B cell (primary cell): ENCODE data around the gene SOX13. TPM values are rescaled to one million over a fixed set of nuclear protein-coding genes. Genes with fewer than 3 reads are reported as not detected.

ENCODE experiments used
- ATAC-seq: fragments of 200-7000 bp; cut with Tn5 transposase; one replicate; pipeline ENCODE4 v1.10.0; 2021; ENCODE audit warnings: low read depth, mild to moderate bottlenecking, moderate number of reproducible peaks, moderate library complexity
- CTCF ChIA-PET: fragments of 350-600 bp; sonication (Branson Sonifier 250); formaldehyde crosslinking; loops from one replicate; lab custom pipeline; 2021; ENCODE audit warnings: antibody characterized with exemption, inconsistent platforms; lab: Charles Lee
- POLR2A ChIA-PET: fragments of 350-600 bp; sonication (Branson Sonifier 250); formaldehyde crosslinking; loops from one replicate; lab custom pipeline; 2021; ENCODE audit warnings: antibody characterized with exemption; lab: Charles Lee
- DNase-seq: peaks from one replicate; pipeline ENCODE4 v3.0.0; 2013
- H2AFZ ChIP-seq: 2 replicates; pipeline ENCODE4 v1.6.1; 2012; ENCODE audit warnings: mild to moderate bottlenecking, low read depth, low read length; ENCODE audit not compliant: insufficient read depth, poor library complexity, severe bottlenecking
- H3K27ac ChIP-seq, 2 donors: 1 replicate in 1 of 2; 2 replicates in 1 of 2; pipeline ENCODE4 v1.5.1; 2012 to 2013; ENCODE audit warnings: low read length in 2 of 2, mild to moderate bottlenecking in 2 of 2, moderate library complexity in 1 of 2
- H3K27me3 ChIP-seq, 4 experiments: fragments of 200-600 bp in 1 of 4; sonication (generic) in 1 of 4; replicated peaks in 1 of 4; 1 replicate in 2 of 4; 2 replicates in 2 of 4; pipeline versions ENCODE4 v1.6.1 to v1.7.0; 2013 to 2016; ENCODE audit warnings: low read length in 3 of 4, mild to moderate bottlenecking in 2 of 4, mixed read lengths in 1 of 4, moderate library complexity in 1 of 4; ENCODE audit not compliant: insufficient read depth in 4 of 4, control insufficient read depth in 3 of 4; ENCODE audit errors: control extremely low read depth in 1 of 4
- H3K36me3 ChIP-seq, 2 experiments: replicated peaks in 1 of 2; 1 replicate in 1 of 2; 2 replicates in 1 of 2; pipeline versions ENCODE4 v1.6.1 to v1.7.1; 2013; ENCODE audit warnings: low read length in 1 of 2; ENCODE audit not compliant: insufficient read depth in 2 of 2, control insufficient read depth in 1 of 2; ENCODE audit errors: control extremely low read depth in 1 of 2, extremely low read depth in 1 of 2
- H3K4me1 ChIP-seq, 2 donors: fragments of 200-600 bp in 1 of 2; sonication (generic) in 1 of 2; 1 replicate in 1 of 2; 2 replicates in 1 of 2; pipeline versions ENCODE4 v1.5.1 to v1.6.1; 2013 to 2017; ENCODE audit warnings: low read length in 2 of 2; ENCODE audit not compliant: control insufficient read depth in 2 of 2, insufficient read depth in 2 of 2
- H3K4me2 ChIP-seq: replicated peaks from 2 replicates; pipeline ENCODE3; 2012; ENCODE audit warnings: mild to moderate bottlenecking, low read depth, low read length; ENCODE audit not compliant: poor library complexity, severe bottlenecking
- H3K4me3 ChIP-seq, 5 experiments: fragments of 200-600 bp in 1 of 5; sonication (generic) in 1 of 5; 1 replicate in 3 of 5; 2 replicates in 2 of 5; pipeline versions ENCODE4 v1.5.1 to v1.7.0; 2011 to 2016; ENCODE audit warnings: low read length in 4 of 5, mild to moderate bottlenecking in 4 of 5, low read depth in 2 of 5, control low read depth in 1 of 5, moderate library complexity in 1 of 5; ENCODE audit not compliant: insufficient read depth in 1 of 5; ENCODE audit errors: control extremely low read depth in 1 of 5, extremely low read depth in 1 of 5
- H3K79me2 ChIP-seq: fragments of 200-600 bp; sonication (generic); one replicate; pipeline ENCODE4 v1.6.0; 2016; ENCODE audit warnings: low read length; ENCODE audit not compliant: control insufficient read depth, insufficient read depth
- H3K9ac ChIP-seq: fragments of 200-600 bp; sonication (generic); 2 replicates; pipeline ENCODE4 v1.6.1; 2017; ENCODE audit warnings: mild to moderate bottlenecking, low read length, moderate library complexity
- H3K9me3 ChIP-seq, 3 donors: one replicate each; pipeline versions ENCODE4 v1.6.1 to v1.7.1; 2013; ENCODE audit warnings: low read length in 2 of 3; ENCODE audit not compliant: control insufficient read depth in 2 of 3, insufficient read depth in 1 of 3; ENCODE audit errors: control extremely low read depth in 1 of 3
- H4K20me1 ChIP-seq: 2 replicates; pipeline ENCODE4 v1.6.0; 2012; ENCODE audit warnings: mild to moderate bottlenecking, low read length; ENCODE audit not compliant: insufficient read depth, control insufficient read depth, poor library complexity, severe bottlenecking
- H3K27ac Mint-ChIP-seq: one replicate; pipeline ENCODE4 v1.8.0; 2021; ENCODE audit warnings: mixed read lengths
- H3K27me3 Mint-ChIP-seq: one replicate; pipeline ENCODE4 v1.8.0; 2021; ENCODE audit warnings: mixed read lengths
- H3K4me1 Mint-ChIP-seq: one replicate; pipeline ENCODE4 v1.8.0; 2021; ENCODE audit warnings: mixed read lengths
- H3K4me3 Mint-ChIP-seq: one replicate; pipeline ENCODE4 v1.8.0; 2021; ENCODE audit warnings: mixed read lengths
- H3K9me3 Mint-ChIP-seq: one replicate; pipeline ENCODE4 v1.8.0; 2022; ENCODE audit warnings: mixed read lengths; ENCODE audit not compliant: insufficient read depth
- CTCF ChIP-seq: fragments of 200-600 bp; IDR thresholded peaks from one replicate; pipeline ENCODE4 v1.8.0; 2022; ENCODE audit warnings: antibody characterized with exemption, mild to moderate bottlenecking
- EZH2 ChIP-seq: IDR thresholded peaks from 2 replicates; pipeline ENCODE4 v1.6.1; 2012; ENCODE audit warnings: borderline replicate concordance, low read depth, mild to moderate bottlenecking, moderate library complexity, low read length; ENCODE audit not compliant: insufficient read depth, poor library complexity, severe bottlenecking
- WGBS: methylation state at CpG from one replicate; pipeline ENCODE4 v1.1.5; 2013; ENCODE audit warnings: missing lambda C conversion rate; ENCODE audit not compliant: insufficient coverage; 5-methylcytosine and 5-hydroxymethylcytosine counted together
- intact Hi-C: fragments of 100-400 bp; cut with micrococcal nuclease; formaldehyde crosslinking; loops from one replicate; pipeline ENCODE4 v1.10.0; 2022
- polyA plus RNA-seq: library from polyadenylated mRNA; depleted of rRNA; stranded (reverse); fragments of >200 nt; gene quantifications from 2 replicates; pipeline ENCODE4 v1.2.3, GENCODE V29; 2012
- total RNA-seq, 2 donors: library from RNA; stranded (reverse); fragments of 120-200 nt in 1 of 2; gene quantifications; 1 replicate in 1 of 2; 2 replicates in 1 of 2; pipeline versions ENCODE4 v1.2.3 to v1.2.4, GENCODE V29; 2013 to 2022

The SOX13 gene
- total and polyA plus RNA-seq, 2 donors (not counting 1 experiment from before 2014, with no cell fraction given), result 0.15 to 1.3 TPM

DNA sequence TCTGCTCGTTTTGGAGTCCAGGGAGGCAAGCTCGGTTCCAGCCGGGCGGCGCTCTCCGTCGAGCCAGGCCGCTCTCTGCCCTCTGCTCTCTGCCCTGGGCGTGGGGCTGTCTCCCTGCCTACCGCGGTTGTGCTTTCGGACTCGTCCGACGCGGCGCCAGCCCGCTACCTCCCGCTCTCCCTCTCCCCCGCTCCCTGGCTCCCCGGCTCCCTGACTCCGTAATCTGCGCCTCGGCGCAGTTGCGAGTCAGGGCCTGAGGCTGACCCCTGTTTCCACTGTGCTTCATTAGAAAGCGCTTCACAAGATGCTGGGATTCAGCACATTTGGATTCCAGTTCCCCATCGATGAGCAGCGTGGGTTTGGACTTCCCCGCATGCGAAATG lies 2.2 kb downstream of the SOX13 start:
- Histone ChIP-seq H3K27me3 (peaks cover 0 to 54% (median 22%) of the 10 kb centered on the region in 4 experiments), H4K20me1 (no peaks in the 10 kb centered on the region), H2AFZ (no peak overlapping the region), H3K36me3 (no peaks in the 10 kb centered on the region), H3K4me1 (peaks cover 19 to 21% of the 10 kb centered on the region in 2 donors), H3K9ac (peak overlapping the region; percentile 29), H3K27ac (no peak overlapping the region), H3K79me2 (no peaks in the 10 kb centered on the region), H3K4me3 (peak overlapping the region in 1 of 5 experiments; percentile 51), H3K4me2 (peak overlapping the region; percentile 82), H3K9me3 (no peaks in the 10 kb centered on the region)
- peaks cover 27% of the 10 kb centered on the region for H3K4me1 Mint-ChIP-seq
- CTCF ChIA-PET, result no interaction called here
- 13% methylated on average over 31 of the region's 31 CpGs for WGBS
- no peak for DNase-seq
- no peak overlapping the region for H3K27ac Mint-ChIP-seq
- H3K27me3 Mint-ChIP-seq, result peaks cover 63% of the 10 kb centered on the region
- H3K9me3 Mint-ChIP-seq, result no peaks in the 10 kb centered on the region
- H3K4me3 Mint-ChIP-seq, result peak overlapping the region; percentile 74
- TF ChIP-seq EZH2 (no peak), CTCF (no peak)
- no peak for ATAC-seq
- POLR2A ChIA-PET, result no interaction called here
- intact Hi-C loops, result no loop called here

DNA sequence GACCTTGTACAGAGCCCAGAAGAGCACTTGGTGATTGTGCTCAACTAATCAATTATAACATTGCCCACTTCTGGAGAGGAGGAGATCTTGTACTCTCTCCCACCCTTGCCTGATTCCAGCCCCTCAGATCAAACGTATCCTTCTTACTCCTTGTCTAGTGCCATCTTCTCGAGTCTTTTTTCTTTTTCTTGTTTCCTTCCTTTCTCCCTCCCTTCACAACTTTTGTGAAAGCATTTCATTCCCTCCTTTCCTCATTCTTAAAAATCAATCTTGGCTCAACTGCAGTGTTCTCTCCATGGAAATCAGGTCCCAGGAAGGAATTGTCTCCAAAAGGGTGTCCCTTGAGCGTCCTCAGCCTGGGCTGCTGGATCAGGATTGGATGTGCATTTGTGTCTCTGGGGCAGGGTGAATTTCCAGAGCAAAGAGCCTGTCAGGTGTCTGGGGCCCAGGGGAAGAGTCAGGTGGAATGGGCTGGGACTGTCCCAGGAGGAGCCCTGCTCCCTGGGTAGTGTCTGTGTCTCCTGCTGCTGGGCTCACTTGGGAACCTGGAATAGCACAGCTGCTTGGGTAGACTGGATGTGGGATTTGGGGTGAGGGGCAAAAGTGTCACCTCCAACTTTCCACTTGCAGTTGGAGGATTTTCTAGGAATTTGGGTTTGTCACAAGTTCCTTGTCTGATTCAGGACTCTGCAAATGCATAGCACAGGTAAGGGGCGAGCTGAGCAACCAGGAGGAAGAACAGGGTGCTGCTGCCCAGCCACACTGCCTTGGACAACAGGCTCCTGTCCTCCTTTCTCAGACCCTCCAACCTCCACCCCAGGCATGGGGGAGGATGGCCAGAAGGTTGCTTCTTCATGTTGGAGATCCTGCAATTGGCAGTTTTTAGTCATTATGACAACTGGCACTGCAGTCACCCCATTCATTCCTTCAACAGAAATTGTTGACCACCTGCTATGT lies 3.3 kb downstream of the SOX13 start:
- WGBS, result 74% methylated on average over 3 of the region's 4 CpGs
- Mint-ChIP-seq H3K9me3 (no peaks in the 10 kb centered on the region), H3K27ac (no peak overlapping the region), H3K4me3 (peak overlapping the region; percentile 1), H3K4me1 (peaks cover 27% of the 10 kb centered on the region), H3K27me3 (peaks cover 56% of the 10 kb centered on the region)
- Histone ChIP-seq H3K36me3 (no peaks in the 10 kb centered on the region), H4K20me1 (no peaks in the 10 kb centered on the region), H3K79me2 (no peaks in the 10 kb centered on the region), H3K9ac (no peak overlapping the region), H3K4me2 (no peak overlapping the region), H3K4me1 (peaks cover 19 to 21% of the 10 kb centered on the region in 2 donors), H3K27ac (no peak overlapping the region), H3K27me3 (peaks cover 0 to 50% (median 22%) of the 10 kb centered on the region in 4 experiments), H2AFZ (no peak overlapping the region), H3K4me3 (no peak overlapping the region), H3K9me3 (no peaks in the 10 kb centered on the region)
- ChIA-PET CTCF (no interaction called here), POLR2A (no interaction called here)
- TF ChIP-seq CTCF (no peak), EZH2 (no peak)
- ATAC-seq (no peak), DNase-seq (no peak)
- intact Hi-C loops, result no loop called here
